ENCODE results near the gene CSTF1.
"Not testable (repeated sequence)": the region's sequence is repeated elsewhere in the genome, so short reads cannot be mapped to it uniquely, and the experiment has no call there.

CSTF1 gene

DNA sequence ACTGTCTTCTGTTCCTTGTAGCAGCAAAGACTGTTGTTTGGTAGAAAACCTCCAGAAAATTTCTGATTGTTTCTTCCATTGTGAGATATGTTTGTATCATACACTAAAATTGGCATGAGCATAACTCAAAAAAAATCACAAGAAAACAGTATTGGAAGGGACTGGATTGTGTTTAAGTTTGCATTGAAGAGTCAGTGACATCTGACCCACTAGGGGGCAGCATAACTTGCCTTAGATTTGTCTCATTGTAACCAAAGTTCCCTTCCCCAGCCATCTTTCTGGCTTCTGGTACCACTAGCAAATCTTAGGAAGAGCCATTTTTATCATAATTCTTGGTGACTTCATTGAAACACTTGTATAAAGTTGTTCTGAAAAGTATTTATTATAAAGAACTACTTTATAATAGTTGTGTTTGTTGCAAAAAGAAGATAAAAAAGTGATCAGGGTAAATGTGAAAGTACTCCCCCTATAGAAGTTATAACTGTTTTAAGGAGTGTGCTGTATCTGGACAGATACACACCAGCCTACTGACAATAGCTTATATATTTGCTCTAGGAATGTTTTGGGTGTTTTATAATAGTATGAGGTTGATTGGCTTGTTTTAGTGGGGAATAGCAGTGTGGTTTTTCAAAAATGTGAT, 7.7 kb downstream of the CSTF1 start:
- intact Hi-C loops (cut with DNase I) = no loop called here

DNA sequence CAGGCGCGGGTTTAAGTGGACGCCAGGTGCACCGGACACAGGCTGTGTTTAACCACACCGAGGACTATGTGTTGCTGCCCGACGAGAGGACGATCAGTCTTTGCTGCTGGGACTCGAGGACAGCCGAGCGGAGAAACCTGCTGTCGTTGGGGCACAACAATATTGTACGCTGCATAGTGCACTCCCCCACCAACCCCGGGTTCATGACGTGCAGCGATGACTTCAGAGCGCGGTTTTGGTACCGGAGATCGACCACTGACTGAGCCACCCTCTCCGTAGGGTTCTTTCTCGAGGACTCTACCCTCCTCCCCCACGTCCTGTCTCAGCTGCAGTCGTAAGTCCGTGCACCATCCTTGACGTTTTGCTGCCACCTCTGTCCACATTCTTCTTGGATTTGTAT, 11.0 kb downstream of the CSTF1 start:
- intact Hi-C loops (cut with DNase I) = no loop called here
- peak in 1 of 10 donors; percentile 44 for DNase-seq

More for the DNA sequence above, 7.7 kb downstream of the CSTF1 start:
- peak in 3 of 10 donors; percentile 18 to 47 (median 30) for DNase-seq

DNA sequence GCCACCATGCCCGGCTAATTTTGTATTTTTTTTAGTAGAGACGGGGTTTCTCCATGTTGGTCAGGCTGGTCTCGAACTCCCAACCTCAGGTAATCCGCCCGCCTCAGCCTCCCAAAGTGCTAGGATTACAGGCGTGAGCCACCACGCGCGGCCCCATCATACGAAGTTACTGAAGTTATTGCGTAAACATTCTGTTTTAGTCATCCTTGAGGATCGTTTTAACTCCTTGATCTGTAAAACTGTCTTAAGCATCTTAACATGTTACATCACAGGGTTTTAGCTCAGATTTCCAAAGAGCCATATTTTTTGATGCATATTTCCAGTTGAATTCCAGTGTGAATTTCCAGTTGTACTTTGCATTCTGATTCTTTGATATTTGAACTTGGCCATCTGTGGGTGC, 12.9 kb downstream of the CSTF1 start:
- DNase-seq; intact Hi-C loops (cut with DNase I): not testable (repeated sequence)

GRCh38 chr20:56406910-56407309, 14.5 kb downstream of the CSTF1 start:
- intact Hi-C loops (cut with DNase I) = no loop called here
- no peak for DNase-seq

DNA sequence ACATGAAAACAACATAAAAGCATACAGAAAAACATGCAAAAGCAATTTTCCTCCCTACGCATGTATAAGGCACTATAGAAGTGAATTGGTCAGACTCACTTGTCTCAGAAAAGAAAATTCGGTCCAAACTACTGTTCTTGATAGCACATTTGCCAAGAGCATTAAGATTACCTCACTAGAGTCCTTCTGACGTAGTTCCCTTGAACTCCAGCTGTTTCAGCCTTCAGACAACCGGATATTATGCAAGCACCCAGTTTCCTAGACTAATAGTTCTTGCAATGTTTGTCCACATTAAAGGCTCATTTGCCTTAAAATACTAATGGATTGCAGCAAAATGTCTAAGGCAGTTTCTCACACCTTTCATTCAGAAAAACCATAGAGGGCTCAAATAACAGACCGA, 17.1 kb downstream of the CSTF1 start:
- no peak for DNase-seq
- intact Hi-C loops (cut with DNase I) = no loop called here

DNA sequence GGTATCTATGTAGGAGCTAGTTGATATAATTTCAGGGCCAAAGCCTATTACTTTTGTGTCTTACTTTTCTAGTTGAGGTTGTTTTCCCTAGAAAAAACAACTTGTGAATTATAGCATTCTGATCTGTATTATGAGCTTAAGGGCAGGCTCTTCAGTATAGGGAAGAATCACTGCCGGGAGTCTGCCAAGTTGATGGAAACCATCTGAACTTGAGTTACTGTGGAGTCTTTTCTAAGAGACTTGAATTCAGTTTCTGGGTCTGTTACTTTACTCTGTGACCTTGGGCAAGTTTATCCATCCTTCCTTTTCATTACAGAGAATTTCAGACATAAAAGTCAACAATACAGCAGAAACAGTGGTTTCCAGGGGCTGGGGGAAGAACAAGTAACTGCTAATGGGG, 17.5 kb downstream of the CSTF1 start:
- no peak for DNase-seq
- intact Hi-C loops (cut with DNase I) = no loop called here

GRCh38 chr20:56411287-56411686, 18.8 kb downstream of the CSTF1 start:
- intact Hi-C loops (cut with DNase I); DNase-seq: not testable (repeated sequence)

DNA sequence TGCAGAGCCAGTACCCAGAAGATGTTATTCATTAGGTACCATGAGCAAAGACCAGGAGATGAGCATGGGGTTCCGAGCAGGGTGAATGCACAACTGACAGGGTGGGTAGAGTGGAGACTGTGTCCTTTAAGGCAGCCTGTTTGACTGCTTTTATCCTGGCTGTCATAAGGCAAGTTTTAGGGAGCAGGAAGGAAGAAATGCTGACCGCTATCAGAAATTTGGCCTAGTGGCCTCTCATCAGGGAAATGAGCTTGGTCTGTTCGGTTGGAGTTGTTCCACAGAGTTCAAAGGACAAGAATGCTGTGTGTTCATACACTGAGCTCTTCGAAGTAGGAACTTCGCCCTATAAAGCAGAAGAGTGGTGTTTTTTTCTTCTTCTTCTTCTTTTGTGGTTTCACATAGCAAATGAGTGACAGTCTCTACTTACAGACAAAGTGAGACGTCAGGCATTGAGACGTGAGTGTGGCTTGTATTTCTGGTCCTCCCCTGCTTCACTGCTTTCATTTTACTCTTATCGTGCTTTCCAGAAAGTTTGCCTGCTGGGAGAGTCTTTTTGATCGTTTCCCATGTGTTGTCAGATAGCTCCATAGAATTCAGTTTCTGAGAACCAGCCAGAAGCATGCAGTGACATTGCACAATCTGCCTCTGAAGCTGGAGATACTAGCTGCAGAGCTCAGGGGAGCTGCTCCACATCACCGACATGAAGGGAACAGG, 19.5 kb downstream of the CSTF1 start, which contains the start of gene CASS4:
Gene CASS4, plus strand, starts transcription at position 502 of the 714 bp plus-strand sequence. Its CDS starts 199 bp downstream, at position 701.
- intact Hi-C loops (cut with DNase I) = no loop called here
- DNase-seq = no peak

DNA sequence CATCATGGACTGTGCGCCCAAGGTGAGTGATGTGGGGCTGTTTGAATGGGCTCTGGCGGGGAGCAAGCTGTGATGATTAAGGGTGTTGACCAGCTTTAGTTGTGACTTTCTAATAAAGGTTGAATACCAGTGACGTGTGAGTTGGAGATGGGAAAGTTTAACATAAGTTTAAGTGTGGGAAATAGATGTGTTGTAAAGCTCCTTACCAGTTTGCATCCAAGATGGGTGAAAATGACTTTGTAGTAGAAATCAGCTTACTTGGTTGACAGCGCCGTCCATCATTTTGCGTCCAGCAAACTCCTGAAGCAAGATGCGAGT, 20.0 kb downstream of the CSTF1 start:
- DNase-seq = no peak
- intact Hi-C loops (cut with DNase I) = no loop called here

GRCh38 chr20:56412949-56413348, 20.5 kb downstream of the CSTF1 start:
- DNase-seq = no peak
- intact Hi-C loops (cut with DNase I) = no loop called here

GRCh38 chr20:56414842-56415765, 22.7 kb downstream of the CSTF1 start:
- DNase-seq = no peak
- intact Hi-C loops (cut with DNase I) = no loop called here

DNA sequence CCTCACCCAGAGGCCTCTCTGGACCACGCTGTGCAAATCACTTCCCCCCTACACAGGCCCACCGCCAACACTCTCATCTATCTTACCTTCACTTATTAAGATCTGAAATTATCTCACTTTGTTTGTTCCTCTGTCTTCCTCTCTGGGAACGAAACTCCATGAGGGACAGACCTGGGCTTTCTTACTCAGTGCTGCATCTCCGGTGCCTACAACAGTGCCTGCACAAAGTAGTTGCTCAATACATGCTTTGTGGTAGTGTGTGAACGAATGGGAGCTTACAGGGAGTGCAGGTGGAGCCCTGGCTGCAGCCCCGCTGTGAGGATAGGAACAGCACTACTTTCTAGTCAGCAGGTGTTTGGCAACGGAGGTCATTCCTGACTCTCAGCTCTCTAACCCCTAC, 25.0 kb downstream of the CSTF1 start:
- DNase-seq = no peak
- intact Hi-C loops (cut with DNase I) = no loop called here

DNA sequence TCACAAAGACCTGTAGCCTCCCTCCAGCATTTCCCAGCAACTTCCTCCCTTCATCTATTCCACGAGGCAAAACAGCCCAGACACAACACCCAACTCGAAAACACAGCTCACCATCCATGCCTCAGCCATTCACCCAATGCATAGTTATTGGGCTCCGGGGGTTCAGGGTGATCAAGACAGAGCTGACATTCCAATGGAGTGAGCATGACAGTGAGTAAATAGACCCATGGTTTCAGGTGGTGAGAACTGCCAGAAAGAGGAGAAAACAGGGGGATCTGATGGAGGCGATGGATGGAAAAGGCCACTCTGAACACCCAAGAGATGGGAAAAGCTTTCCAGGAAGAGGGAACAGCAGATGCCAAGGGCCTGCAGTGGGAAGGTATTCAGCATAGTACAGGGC, 25.5 kb downstream of the CSTF1 start:
- intact Hi-C loops (cut with DNase I) = no loop called here

GRCh38 chr20:56418385-56418861, 26.0 kb downstream of the CSTF1 start:
- DNase-seq = no peak
- intact Hi-C loops (cut with DNase I) = no loop called here

More for the DNA sequence above, 25.5 kb downstream of the CSTF1 start:
- no peak for DNase-seq

DNA sequence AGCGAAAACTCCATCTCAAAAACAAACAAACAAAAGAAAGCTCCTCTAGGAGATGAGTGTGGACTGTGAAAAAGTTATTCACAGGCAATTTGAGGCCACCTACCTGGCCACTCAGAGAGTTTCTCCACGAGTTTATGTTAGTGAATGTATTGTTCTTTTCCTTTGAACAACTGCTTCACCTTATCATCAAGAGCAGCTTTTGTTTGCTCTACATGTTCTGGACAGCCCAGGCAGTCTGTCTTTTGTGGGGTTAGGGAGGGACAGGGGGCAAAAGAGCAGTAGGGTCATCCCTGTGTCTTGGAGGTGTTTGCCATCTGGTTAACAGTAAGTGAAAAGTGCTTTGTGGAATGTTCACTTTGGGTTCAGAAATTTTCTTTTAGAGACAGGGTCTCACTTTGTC, 27.6 kb downstream of the CSTF1 start:
- no peak for DNase-seq
- intact Hi-C loops (cut with DNase I) = no loop called here

- DNase-seq = peak in 1 of 10 donors; percentile 49
- intact Hi-C loops (cut with DNase I) = no loop called here
Measured at GRCh38 chr20:56420940-56421688, 28.7 kb downstream of the CSTF1 start.

DNA sequence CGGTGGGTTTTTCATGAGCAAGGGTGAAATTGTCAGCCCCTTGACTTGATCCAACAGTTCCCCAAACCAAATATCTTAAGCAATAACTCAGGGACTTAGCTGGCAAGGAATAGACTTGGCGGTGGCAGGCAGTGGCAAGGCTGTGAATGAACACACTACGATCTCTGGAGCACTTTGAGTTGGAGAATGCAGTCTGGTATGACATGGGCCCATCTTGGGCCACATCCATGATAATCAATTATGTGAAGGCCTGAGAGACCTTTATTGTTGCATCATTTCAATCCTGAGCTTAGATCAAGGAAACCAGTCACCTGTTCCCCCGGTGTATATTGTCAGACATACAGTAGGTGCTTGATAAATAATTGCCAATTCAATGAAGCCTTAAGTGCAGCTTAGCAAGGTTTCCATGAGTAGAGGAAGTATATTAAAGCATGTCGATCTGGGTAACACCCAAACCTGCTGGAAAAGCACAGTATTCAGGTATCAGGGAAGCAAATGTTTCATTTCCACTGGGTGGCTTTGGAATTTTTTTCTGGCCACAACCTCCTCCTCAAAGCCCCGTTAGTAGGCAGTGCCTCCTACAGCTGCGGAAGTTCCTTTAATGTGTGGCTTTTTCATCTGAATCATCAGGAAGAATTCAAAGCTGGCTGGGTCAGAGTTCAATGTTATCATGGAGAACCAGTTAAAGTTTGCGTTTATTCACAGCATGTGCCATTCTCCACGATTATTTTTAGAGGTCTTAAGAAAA, 29.8 kb downstream of the CSTF1 start:
- intact Hi-C loops (cut with DNase I) = no loop called here
- DNase-seq = no peak

- DNase-seq = no peak
- intact Hi-C loops (cut with DNase I) = no loop called here
Measured at GRCh38 chr20:56422824-56423189, 30.4 kb downstream of the CSTF1 start.

DNA sequence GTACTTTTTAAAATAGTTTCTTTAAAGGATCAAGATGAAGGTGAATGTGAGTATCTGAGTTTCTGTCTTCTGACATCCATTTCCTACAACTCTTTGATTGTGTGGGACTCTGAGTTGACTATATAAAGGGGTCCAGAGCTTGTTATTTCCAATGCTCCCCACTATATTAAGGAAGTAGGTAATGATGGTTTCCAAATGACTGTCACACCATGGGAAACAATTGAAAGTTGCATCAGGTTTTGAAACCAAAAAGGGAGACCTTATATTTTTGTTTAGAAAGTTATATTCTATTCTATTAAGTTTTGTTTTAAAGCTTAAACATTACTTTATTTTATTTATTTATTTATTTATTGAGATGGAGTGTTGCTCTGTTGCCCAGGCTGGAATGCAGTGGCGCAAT, 30.8 kb downstream of the CSTF1 start:
- DNase-seq = no peak
- intact Hi-C loops (cut with DNase I) = no loop called here

GRCh38 chr20:56423886-56424285, 31.4 kb downstream of the CSTF1 start:
- no peak for DNase-seq
- intact Hi-C loops (cut with DNase I) = no loop called here
